ENCODE results near the gene C10orf90.

Gene C10orf90

DNA sequence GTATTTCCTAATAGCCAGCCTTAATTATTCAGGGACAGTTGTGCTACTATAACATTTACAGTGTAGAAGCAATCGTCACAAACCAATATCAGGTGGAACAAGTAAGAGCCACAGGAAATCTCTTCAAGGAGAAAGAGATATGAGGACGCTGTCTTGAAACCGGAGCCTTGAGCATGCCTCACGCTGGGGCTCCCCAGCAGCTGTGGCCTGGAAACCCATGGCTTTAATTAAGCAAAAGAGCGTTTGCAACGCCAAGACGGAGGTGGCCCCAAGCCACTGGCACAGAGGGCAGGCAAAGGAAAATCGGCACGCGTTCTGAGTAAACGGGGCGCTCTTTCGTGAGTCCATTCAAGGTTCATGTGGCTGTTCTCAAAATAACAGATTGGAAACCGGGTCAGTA, 84.4 kb downstream of the C10orf90 start:
- peaks cover 11% of the 10 kb centered on the region for H3K27me3 Mint-ChIP-seq (ENCODE audit: low read depth)
- peaks cover 4% of the 10 kb centered on the region for H3K9me3 Mint-ChIP-seq
- H3K27ac Mint-ChIP-seq: no peak overlapping the region
- no peak overlapping the region for H3K4me3 Mint-ChIP-seq
- peaks cover 16% of the 10 kb centered on the region for H3K4me1 Mint-ChIP-seq
- no peak for TF ChIP-seq CTCF (IDR thresholded peaks at IDR 0.05; ENCODE audit: unreplicated experiment in 3 of 3)
- no peaks in the 10 kb centered on the region for H3K36me3 Mint-ChIP-seq (ENCODE audit: low read depth)

GRCh38 chr10:126585249-126586017, 85.1 kb downstream of the C10orf90 start:
- H3K36me3 Mint-ChIP-seq (ENCODE audit: low read depth): no peaks in the 10 kb centered on the region
- TF ChIP-seq CTCF (IDR thresholded peaks at IDR 0.05; ENCODE audit: unreplicated experiment in 3 of 3): no peak
- peaks cover 4% of the 10 kb centered on the region for H3K9me3 Mint-ChIP-seq
- peaks cover 14% of the 10 kb centered on the region for H3K27me3 Mint-ChIP-seq (ENCODE audit: low read depth)
- H3K4me1 Mint-ChIP-seq: peaks cover 21% of the 10 kb centered on the region
- no peak overlapping the region for H3K4me3 Mint-ChIP-seq
- H3K27ac Mint-ChIP-seq: no peak overlapping the region

DNA sequence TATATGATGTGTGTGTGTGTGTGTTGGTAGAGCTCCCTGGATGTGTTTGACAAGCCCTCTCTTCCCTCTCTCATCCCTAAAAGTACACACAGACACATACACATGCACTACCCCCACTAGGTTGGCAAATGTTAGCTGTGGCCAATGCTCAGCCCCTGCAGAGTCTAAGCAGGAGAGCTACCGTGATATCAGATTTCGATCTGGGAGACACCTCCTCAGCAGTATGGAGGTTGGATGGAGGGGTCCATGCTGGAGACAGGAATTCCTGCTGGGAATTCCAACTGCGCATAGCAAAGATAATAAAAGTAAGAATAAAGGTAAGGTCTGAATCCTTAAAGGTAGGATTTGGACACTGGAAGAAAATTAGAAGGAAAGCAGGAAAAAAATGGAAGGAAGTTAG, 85.7 kb downstream of the C10orf90 start:
- no peak overlapping the region for H3K27ac Mint-ChIP-seq
- H3K4me1 Mint-ChIP-seq: peaks cover 21% of the 10 kb centered on the region
- TF ChIP-seq CTCF (IDR thresholded peaks at IDR 0.05; ENCODE audit: unreplicated experiment in 3 of 3): no peak

GRCh38 chr10:126583552-126584200, 86.8 kb downstream of the C10orf90 start:
- H3K27me3 Mint-ChIP-seq (ENCODE audit: low read depth): peaks cover 16% of the 10 kb centered on the region
- no peak for TF ChIP-seq CTCF (IDR thresholded peaks at IDR 0.05; ENCODE audit: unreplicated experiment in 3 of 3)
- no peak overlapping the region for H3K4me3 Mint-ChIP-seq
- no peak overlapping the region for H3K27ac Mint-ChIP-seq
- H3K9me3 Mint-ChIP-seq: peaks cover 4% of the 10 kb centered on the region
- H3K4me1 Mint-ChIP-seq: peaks cover 21% of the 10 kb centered on the region
- no peaks in the 10 kb centered on the region for H3K36me3 Mint-ChIP-seq (ENCODE audit: low read depth)

More for the DNA sequence above, 85.7 kb downstream of the C10orf90 start:
- peaks cover 4% of the 10 kb centered on the region for H3K9me3 Mint-ChIP-seq
- no peak overlapping the region for H3K4me3 Mint-ChIP-seq
- H3K27me3 Mint-ChIP-seq (ENCODE audit: low read depth): peaks cover 16% of the 10 kb centered on the region
- H3K36me3 Mint-ChIP-seq (ENCODE audit: low read depth): no peaks in the 10 kb centered on the region

DNA sequence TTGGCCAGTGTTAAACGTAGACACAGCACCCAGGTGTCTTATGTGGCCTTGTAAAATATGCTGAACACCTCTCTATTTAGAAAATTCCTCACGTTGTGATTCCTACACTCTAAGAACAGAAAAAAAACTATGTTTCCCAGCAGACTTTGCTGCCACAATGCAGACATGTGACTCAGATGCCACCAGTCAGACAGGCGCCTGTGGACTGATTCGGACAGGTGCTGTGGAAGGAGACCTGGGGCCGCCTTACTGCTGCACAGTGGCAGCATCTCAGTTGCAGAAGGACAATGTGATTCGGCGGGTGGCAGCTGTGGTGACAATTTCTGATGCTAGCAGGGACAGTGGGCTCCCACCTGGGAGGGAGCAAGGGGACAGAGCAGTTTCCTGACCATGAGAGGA, 88.8 kb downstream of the C10orf90 start:
- Mint-ChIP-seq H3K4me1 (peaks cover 21% of the 10 kb centered on the region), H3K9me3 (peaks cover 4% of the 10 kb centered on the region), H3K36me3 (ENCODE audit: low read depth) (no peaks in the 10 kb centered on the region), H3K27me3 (ENCODE audit: low read depth) (peaks cover 16% of the 10 kb centered on the region), H3K4me3 (no peak overlapping the region), H3K27ac (peak overlapping the region in 1 of 3 experiments; percentile 31)
- TF ChIP-seq CTCF (IDR thresholded peaks at IDR 0.05; ENCODE audit: unreplicated experiment in 3 of 3): no peak

Data from nephron (organoid).